GM12878 (cell line): ENCODE results near the gene LMBRD1. TPM values are rescaled to one million over a fixed set of nuclear protein-coding genes. Genes with fewer than 3 reads are reported as not detected.
"Not testable (repeated sequence)": the region's sequence is repeated elsewhere in the genome, so short reads cannot be mapped to it uniquely, and the experiment has no call there.

ENCODE experiments used
- ATAC-seq: fragments of 200-7000 bp; cut with Tn5 transposase; 3 replicates; pipeline ENCODE4 v1.9.1; 2020; ENCODE audit warnings: mild to moderate bottlenecking, moderate library complexity
- BruUV-seq: library from RNA; stranded (reverse); fragments of 400-500 nt; replicated peaks from 2 replicates; lab custom pipeline; 2021; lab: Mats Ljungman, UMichigan
- CTCF ChIA-PET: fragments of 300-600 bp; sonication (Branson Sonifier 250); formaldehyde crosslinking; extraction: SDS; loops from one replicate; lab custom pipeline; 2021; ENCODE audit warnings: inconsistent platforms; lab: Yijun Ruan, JAX
- POLR2A ChIA-PET: fragments of 350-600 bp; formaldehyde crosslinking; extraction: SDS; loops from one replicate; lab custom pipeline; 2021; ENCODE audit warnings: inconsistent platforms; lab: Charles Lee
- RAD21 ChIA-PET: fragments of 300-600 bp; sonication (Branson Sonifier 250); formaldehyde crosslinking; loops from one replicate; lab custom pipeline; 2023; ENCODE audit warnings: antibody characterized with exemption; ENCODE audit not compliant: unreplicated experiment; lab: Charles Lee
- SMC1A ChIA-PET: fragments of 300-600 bp; sonication (Branson Sonifier 250); formaldehyde crosslinking; loops from one replicate; lab custom pipeline; 2023; ENCODE audit not compliant: unreplicated experiment, uncharacterized antibody; lab: Charles Lee
- DNase-seq: peaks from one replicate; pipeline ENCODE4 v3.0.0-alpha.2; 2011; ENCODE audit warnings: low read depth, low spot score
- FAIRE-seq: peaks from 3 replicates; lab custom pipeline; 2011; peaks lifted over from hg19 to GRCh38; lab: Jason Lieb, UNC
- H2AFZ ChIP-seq: 2 replicates; pipeline ENCODE4 v1.6.0; 2011; ENCODE audit warnings: low read depth, low read length, control low read depth; ENCODE audit not compliant: control insufficient read depth
- H3K27ac ChIP-seq: 2 replicates; pipeline ENCODE4 v1.5.1; 2011; ENCODE audit warnings: control low read depth; ENCODE audit not compliant: control insufficient read depth, insufficient read depth
- H3K27me3 ChIP-seq, 2 experiments: replicated peaks in 1 of 2; 2 replicates each; pipeline versions ENCODE4 v1.6.0 to v1.6.1; 2011; ENCODE audit warnings: low read length in 1 of 2; ENCODE audit not compliant: control insufficient read depth in 2 of 2, insufficient read depth in 2 of 2
- H3K36me3 ChIP-seq, 2 experiments: 2 replicates each; pipeline ENCODE4 v1.5.1; 2011; ENCODE audit warnings: low read length in 1 of 2; ENCODE audit not compliant: control insufficient read depth in 2 of 2, insufficient read depth in 2 of 2
- H3K4me1 ChIP-seq: 2 replicates; pipeline ENCODE4 v1.6.1; 2011; ENCODE audit warnings: mild to moderate bottlenecking, low read length, moderate library complexity, mixed read lengths; ENCODE audit not compliant: control insufficient read depth, insufficient read depth
- H3K4me2 ChIP-seq: 2 replicates; pipeline ENCODE4 v1.6.0; 2011; ENCODE audit warnings: control low read depth; ENCODE audit not compliant: control insufficient read depth, insufficient read depth
- H3K4me3 ChIP-seq: fragments of 200-600 bp; sonication (generic); 2 replicates; pipeline ENCODE4 v1.5.1; 2016
- H3K79me2 ChIP-seq: 2 replicates; pipeline ENCODE4 v1.6.0; 2011; ENCODE audit warnings: low read length; ENCODE audit not compliant: control insufficient read depth, insufficient read depth
- H3K9ac ChIP-seq: 2 replicates; pipeline ENCODE4 v1.8.0; 2011; ENCODE audit warnings: low read length, control low read depth, mixed read lengths; ENCODE audit not compliant: control insufficient read depth, insufficient read depth
- H3K9me3 ChIP-seq: replicated peaks from 3 replicates; pipeline ENCODE4 v1.5.1; 2011; ENCODE audit warnings: mild to moderate bottlenecking, low read length; ENCODE audit not compliant: control insufficient read depth, insufficient read depth
- H4K20me1 ChIP-seq: 2 replicates; pipeline ENCODE4 v1.6.0; 2011; ENCODE audit not compliant: control insufficient read depth, insufficient read depth
- JUND ChIP-seq: IDR thresholded peaks from 2 replicates; pipeline ENCODE4 v1.6.1; 2012; ENCODE audit warnings: low read depth, mild to moderate bottlenecking, low read length, improper control_type of control experiment, moderate library complexity
- POU2F2 ChIP-seq: IDR thresholded peaks from 3 replicates; pipeline ENCODE4 v1.6.1; 2011; ENCODE audit warnings: low read depth, mild to moderate bottlenecking, low read length, borderline replicate concordance
- WGBS: methylation state at CpG from one replicate; pipeline ENCODE4 v1.1.6; 2016; ENCODE audit warnings: low lambda C conversion rate; ENCODE audit not compliant: insufficient replicate concordance, insufficient coverage; ENCODE audit errors: missing lambda C conversion rate; 5-methylcytosine and 5-hydroxymethylcytosine counted together
- in situ Hi-C: fragments of 300-500 bp; cut with MboI; formaldehyde crosslinking; loops from 9 replicates; pipeline ENCODE4 v1.14.3; 2018; ENCODE audit warnings: mixed read lengths
- intact Hi-C: fragments of 100-400 bp; cut with micrococcal nuclease; formaldehyde crosslinking; loops from one replicate; pipeline ENCODE4 v1.14.2; 2022; ENCODE audit not compliant: unreplicated experiment
- polyA plus RNA-seq, 11 experiments: library from polyadenylated mRNA; depleted of rRNA in 4 of 11; unstranded in 6 of 11; stranded (reverse) in 5 of 11; fragments of >200 nt; fragmentation: Nextera tagmentation in 4 of 11; fragmentation: Illumina TruSeq in 1 of 11; extraction: Ambion mirVana in 4 of 11; extraction: Trizol in 1 of 11; gene quantifications; 1 replicate in 1 of 11; 2 replicates in 10 of 11; pipeline versions ENCODE4 v1.2.1 to v1.2.3, GENCODE V29; 2011 to 2016; ENCODE audit warnings: inconsistent platforms in 2 of 11, missing spikeins in 2 of 11, low read depth in 1 of 11
- total RNA-seq, 4 experiments: library from RNA; depleted of rRNA in 3 of 4; stranded (reverse); fragments of >200 nt in 3 of 4; fragmentation: Illumina TruSeq in 1 of 4; extraction: Trizol in 1 of 4; gene quantifications; 2 replicates each; pipeline versions ENCODE4 v1.2.1 to v1.2.3, GENCODE V29; 2013 to 2021
- TF ChIP-seq, protein P1 (sequence below): fragments of 450-650 bp; IDR thresholded peaks from 2 replicates; pipeline ENCODE4 v1.6.1; 2016; ENCODE audit warnings: mild to moderate bottlenecking

The LMBRD1 gene
- total and polyA plus RNA-seq, 10 of the 15 experiments (the other 5 are each of a cell fraction or from before 2014, with no cell fraction given) = 20.0 to 82.1 (median 27.2) TPM

DNA sequence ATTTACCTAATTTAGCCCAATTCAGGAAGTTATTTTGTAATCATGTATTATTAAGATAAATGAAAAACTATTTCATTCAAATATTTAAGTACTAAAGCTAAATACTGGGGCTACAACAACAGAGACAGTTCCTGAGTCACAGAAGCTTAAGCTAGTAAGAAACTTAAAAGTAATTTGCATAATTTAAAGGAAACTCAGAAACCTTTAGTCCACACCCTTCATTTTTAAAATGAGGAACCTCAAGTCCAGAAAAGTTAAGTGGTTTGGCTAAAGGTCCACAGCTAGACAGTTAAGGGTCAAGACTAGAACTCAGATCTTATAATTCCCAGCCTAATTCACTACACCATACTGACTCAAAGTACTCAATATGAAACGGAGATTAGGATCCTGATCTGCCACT lies 7.2 kb downstream of the LMBRD1 start:
- H3K27ac ChIP-seq = no peak overlapping the region
- TF ChIP-seq POU2F2 = 0 out of 3 replicates have a peak, but pooled peaks have one; percentile 13
- TF ChIP-seq JUND = no peak
- TF ChIP-seq, all 136 proteins: peak for 1
- Histone ChIP-seq H3K4me2 (peak overlapping the region; percentile 39), H3K27me3 (no peaks in the 10 kb centered on the region), H3K4me1 (peaks cover 27% of the 10 kb centered on the region), H3K9ac (no peak overlapping the region), H3K36me3 (0 out of 4 replicates have a peak, but pooled peaks cover 0 to 6% of the 10 kb centered on the region in 2 experiments), H3K4me3 (no peak overlapping the region), H2AFZ (no peak overlapping the region), H3K9me3 (no peaks in the 10 kb centered on the region), H3K79me2 (peaks cover 60% of the 10 kb centered on the region), H4K20me1 (0 out of 2 replicates have a peak, but pooled peaks cover 3% of the 10 kb centered on the region)
- in situ Hi-C loops (no loop called here), intact Hi-C loops (no loop called here)
- WGBS = 3% methylated on average over 1 of the region's 1 CpG
- DNase-seq = no peak
- peak; percentile 37 for ATAC-seq
- no peak for FAIRE-seq
- ChIA-PET SMC1A (interaction anchor here (0.7 to 6.8 kb wide), 12 partner anchors 8 to 318 kb away, joined by 3 to 76 read pairs (median 10); partner anchors contain the start of gene COL19A1), POLR2A (interaction anchor here (0.6 to 1.1 kb wide), 4 partner anchors 20 to 75 kb away, joined by 3 to 4 read pairs (median 3); no protein-coding TSS in a partner anchor), CTCF (interaction anchor here (0.6 to 6.0 kb wide), 16 partner anchors 8 to 314 kb away, joined by 3 to 24 read pairs (median 4); partner anchors contain the start of gene COL19A1), RAD21 (interaction anchor here (1.2 to 7.1 kb wide), 5 partner anchors 8 to 76 kb away, joined by 3 to 39 read pairs (median 13); partner anchors contain the start of gene COL19A1)
- BruUV-seq = no TSS peak

DNA sequence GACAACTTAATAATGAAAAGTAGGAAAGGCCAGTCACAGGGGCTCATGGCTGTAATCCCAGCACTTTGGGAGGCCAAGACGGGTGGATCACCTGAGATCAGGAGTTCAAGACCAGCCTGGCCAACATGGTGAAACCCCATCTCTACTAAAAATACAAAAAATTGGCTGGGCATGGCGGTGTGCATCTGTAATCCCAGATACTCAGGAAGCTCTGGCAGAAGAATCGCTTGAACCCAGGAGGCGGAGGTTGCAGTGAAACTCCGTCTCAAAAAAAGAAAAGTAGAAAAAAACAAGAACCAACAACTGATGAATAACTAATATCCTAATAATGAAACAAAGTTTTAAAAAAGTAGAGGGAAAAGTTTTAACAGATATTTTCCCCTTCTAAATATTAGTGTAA lies 9.4 kb downstream of the LMBRD1 start:
- H3K4me2 ChIP-seq, H2AFZ ChIP-seq, DNase-seq, POLR2A ChIA-PET, RAD21 ChIA-PET, ATAC-seq, H3K4me3 ChIP-seq, H3K36me3 ChIP-seq, intact Hi-C loops, H3K9ac ChIP-seq, H4K20me1 ChIP-seq, H3K27me3 ChIP-seq, BruUV-seq, SMC1A ChIA-PET, H3K27ac ChIP-seq, in situ Hi-C loops, H3K9me3 ChIP-seq, FAIRE-seq: not testable (repeated sequence)
- TF ChIP-seq, protein P1, sequence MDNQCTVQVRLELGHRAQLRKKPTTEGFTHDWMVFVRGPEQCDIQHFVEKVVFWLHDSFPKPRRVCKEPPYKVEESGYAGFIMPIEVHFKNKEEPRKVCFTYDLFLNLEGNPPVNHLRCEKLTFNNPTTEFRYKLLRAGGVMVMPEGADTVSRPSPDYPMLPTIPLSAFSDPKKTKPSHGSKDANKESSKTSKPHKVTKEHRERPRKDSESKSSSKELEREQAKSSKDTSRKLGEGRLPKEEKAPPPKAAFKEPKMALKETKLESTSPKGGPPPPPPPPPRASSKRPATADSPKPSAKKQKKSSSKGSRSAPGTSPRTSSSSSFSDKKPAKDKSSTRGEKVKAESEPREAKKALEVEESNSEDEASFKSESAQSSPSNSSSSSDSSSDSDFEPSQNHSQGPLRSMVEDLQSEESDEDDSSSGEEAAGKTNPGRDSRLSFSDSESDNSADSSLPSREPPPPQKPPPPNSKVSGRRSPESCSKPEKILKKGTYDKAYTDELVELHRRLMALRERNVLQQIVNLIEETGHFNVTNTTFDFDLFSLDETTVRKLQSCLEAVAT = peak; percentile 94
- H3K4me1 ChIP-seq = peaks cover 25% of the 10 kb centered on the region
- WGBS = 89% methylated on average over 5 of the region's 5 CpGs
- CTCF ChIA-PET = interaction anchor here (1.8 kb wide), 1 partner anchor 9 kb away, joined by 8 read pairs; the partner anchor contains the start of gene LMBRD1
- H3K79me2 ChIP-seq = peaks cover 45% of the 10 kb centered on the region
